IgD-negative memory B cell (primary cell): ENCODE data around the gene DERL3. TPM values are rescaled to one million over a fixed set of nuclear protein-coding genes. Genes with fewer than 3 reads are reported as not detected.
"Not testable (repeated sequence)": the region's sequence is repeated elsewhere in the genome, so short reads cannot be mapped to it uniquely, and the experiment has no call there.

Experiments
- H3K27ac Mint-ChIP-seq, 3 donors: one replicate each; pipeline ENCODE4 v1.8.0; 2020 to 2022; ENCODE audit warnings: mild to moderate bottlenecking in 3 of 3, mixed read lengths in 3 of 3, moderate library complexity in 1 of 3
- H3K27me3 Mint-ChIP-seq: one replicate; pipeline ENCODE4 v1.8.0; 2021; ENCODE audit warnings: mixed read lengths
- H3K36me3 Mint-ChIP-seq: one replicate; pipeline ENCODE4 v1.8.0; 2020; ENCODE audit warnings: mild to moderate bottlenecking, mixed read lengths
- H3K4me1 Mint-ChIP-seq, 3 donors: one replicate each; pipeline ENCODE4 v1.8.0; 2020 to 2022; ENCODE audit warnings: mixed read lengths in 3 of 3, mild to moderate bottlenecking in 1 of 3
- H3K4me3 Mint-ChIP-seq, 4 donors: one replicate each; pipeline ENCODE4 v1.8.0; 2020 to 2022; ENCODE audit warnings: mild to moderate bottlenecking in 4 of 4, mixed read lengths in 4 of 4, moderate library complexity in 3 of 4
- H3K9me3 Mint-ChIP-seq, 3 donors: one replicate each; pipeline ENCODE4 v1.8.0; 2020 to 2021; ENCODE audit warnings: mixed read lengths in 3 of 3, mild to moderate bottlenecking in 1 of 3
- polyA plus RNA-seq: library from polyadenylated mRNA; unstranded; fragments of 300-500 nt; fragmentation: Illumina TruSeq; gene quantifications from one replicate; pipeline ENCODE4 v1.2.3, GENCODE V29; 2021

DERL3 gene
- polyA plus RNA-seq = 49.4 TPM

GRCh38 chr22:23838681-23839468 is at the start of gene DERL3:
Gene DERL3 (minus strand): TSS chr22:23839006. CDS start chr22:23838987, 19 bp downstream.
- Mint-ChIP-seq H3K27ac (peak within 1 kb of the TSS; percentile 89 to 99 (median 96)), H3K27me3 (peaks cover 1% of the 10 kb centered on the region), H3K4me3 (peak within 1 kb of the TSS; percentile 73 to 99 (median 90)), H3K4me1 (peaks cover 40 to 60% (median 55%) of the 10 kb centered on the region in 3 donors), H3K36me3 (peaks cover 1% of the 10 kb centered on the region), H3K9me3 (no peaks in the 10 kb centered on the region)

GRCh38 chr22:23884140-23884539 is 45.3 kb upstream of the DERL3 start:
- H3K9me3 Mint-ChIP-seq = no peaks in the 10 kb centered on the region
- H3K27ac Mint-ChIP-seq = no peak overlapping the region
- H3K27me3 Mint-ChIP-seq = no peaks in the 10 kb centered on the region
- peaks cover 5% of the 10 kb centered on the region for H3K36me3 Mint-ChIP-seq
- H3K4me1 Mint-ChIP-seq = no peaks in the 10 kb centered on the region
- H3K4me3 Mint-ChIP-seq = no peak overlapping the region

- H3K36me3 Mint-ChIP-seq = peaks cover 5% of the 10 kb centered on the region
- no peaks in the 10 kb centered on the region for H3K4me1 Mint-ChIP-seq
- H3K27me3 Mint-ChIP-seq = no peaks in the 10 kb centered on the region
- H3K9me3 Mint-ChIP-seq = no peaks in the 10 kb centered on the region
- no peak overlapping the region for H3K27ac Mint-ChIP-seq
- H3K4me3 Mint-ChIP-seq = no peak overlapping the region
These were observed 44.9 kb upstream of the DERL3 start for GRCh38 chr22:23883658-23884057.

GRCh38 chr22:23882370-23882769 is 43.6 kb upstream of the DERL3 start:
- Mint-ChIP-seq H3K4me1 (no peaks in the 10 kb centered on the region), H3K27me3 (no peaks in the 10 kb centered on the region), H3K36me3 (peaks cover 4% of the 10 kb centered on the region), H3K27ac (no peak overlapping the region), H3K9me3 (no peaks in the 10 kb centered on the region), H3K4me3 (no peak overlapping the region)

- Mint-ChIP-seq H3K9me3 (no peaks in the 10 kb centered on the region), H3K4me1 (no peaks in the 10 kb centered on the region), H3K27me3 (no peaks in the 10 kb centered on the region), H3K27ac (no peak overlapping the region), H3K4me3 (no peak overlapping the region), H3K36me3 (peaks cover 4% of the 10 kb centered on the region)
These were observed 39.4 kb upstream of the DERL3 start for GRCh38 chr22:23878219-23878618.

GRCh38 chr22:23877566-23877965 is 38.8 kb upstream of the DERL3 start:
- Mint-ChIP-seq H3K9me3 (no peaks in the 10 kb centered on the region), H3K27ac (no peak overlapping the region), H3K27me3 (no peaks in the 10 kb centered on the region), H3K36me3 (peaks cover 4% of the 10 kb centered on the region), H3K4me3 (no peak overlapping the region), H3K4me1 (no peaks in the 10 kb centered on the region)

GRCh38 chr22:23875801-23876200 is 37.0 kb upstream of the DERL3 start:
- H3K9me3 Mint-ChIP-seq = no peaks in the 10 kb centered on the region
- H3K27ac Mint-ChIP-seq = no peak overlapping the region
- peaks cover 2% of the 10 kb centered on the region for H3K36me3 Mint-ChIP-seq

GRCh38 chr22:23874871-23875270 is 36.1 kb upstream of the DERL3 start:
- H3K36me3 Mint-ChIP-seq = peaks cover 5% of the 10 kb centered on the region
- H3K27me3 Mint-ChIP-seq = no peaks in the 10 kb centered on the region
- H3K27ac Mint-ChIP-seq = no peak overlapping the region
- H3K4me3 Mint-ChIP-seq = no peak overlapping the region
- no peaks in the 10 kb centered on the region for H3K4me1 Mint-ChIP-seq
- H3K9me3 Mint-ChIP-seq = no peaks in the 10 kb centered on the region

More at GRCh38 chr22:23875801-23876200, 37.0 kb upstream of the DERL3 start:
- Mint-ChIP-seq H3K27me3 (no peaks in the 10 kb centered on the region), H3K4me1 (no peaks in the 10 kb centered on the region), H3K4me3 (no peak overlapping the region)

GRCh38 chr22:23868580-23868979 is 29.8 kb upstream of the DERL3 start:
- Mint-ChIP-seq H3K27ac (no peak overlapping the region), H3K36me3 (peaks cover 5% of the 10 kb centered on the region), H3K4me3 (no peak overlapping the region)

GRCh38 chr22:23864499-23865154 is 25.8 kb upstream of the DERL3 start:
- not testable (repeated sequence) for H3K4me3 Mint-ChIP-seq, H3K9me3 Mint-ChIP-seq, H3K36me3 Mint-ChIP-seq, H3K27me3 Mint-ChIP-seq, H3K27ac Mint-ChIP-seq, H3K4me1 Mint-ChIP-seq

More at GRCh38 chr22:23868580-23868979, 29.8 kb upstream of the DERL3 start:
- Mint-ChIP-seq H3K9me3 (no peaks in the 10 kb centered on the region), H3K27me3 (no peaks in the 10 kb centered on the region), H3K4me1 (no peaks in the 10 kb centered on the region)

- H3K27me3 Mint-ChIP-seq = no peaks in the 10 kb centered on the region
- peak overlapping the region in 3 of 4 donors; percentile 21 to 87 (median 47) for H3K4me3 Mint-ChIP-seq
- H3K36me3 Mint-ChIP-seq = peaks cover 2% of the 10 kb centered on the region
- H3K27ac Mint-ChIP-seq = peak overlapping the region in 2 of 3 donors; percentile 11 to 61
- H3K4me1 Mint-ChIP-seq = peaks cover 5 to 15% (median 10%) of the 10 kb centered on the region in 3 donors
- no peaks in the 10 kb centered on the region for H3K9me3 Mint-ChIP-seq
These were observed 23.3 kb upstream of the DERL3 start for GRCh38 chr22:23862103-23862502.

GRCh38 chr22:23860187-23860586 is 21.4 kb upstream of the DERL3 start:
- not testable (repeated sequence) for H3K36me3 Mint-ChIP-seq, H3K4me3 Mint-ChIP-seq, H3K27me3 Mint-ChIP-seq, H3K9me3 Mint-ChIP-seq, H3K27ac Mint-ChIP-seq
- H3K4me1 Mint-ChIP-seq = peaks cover 5 to 21% (median 12%) of the 10 kb centered on the region in 3 donors

- Mint-ChIP-seq H3K4me1 (peaks cover 5 to 21% (median 12%) of the 10 kb centered on the region in 3 donors), H3K27ac (no peak overlapping the region), H3K36me3 (no peaks in the 10 kb centered on the region), H3K27me3 (no peaks in the 10 kb centered on the region), H3K4me3 (peak overlapping the region; percentile 21 to 92 (median 72)), H3K9me3 (no peaks in the 10 kb centered on the region)
These were observed 20.4 kb upstream of the DERL3 start for GRCh38 chr22:23859201-23859600.

GRCh38 chr22:23858484-23858815 is 19.6 kb upstream of the DERL3 start:
- H3K9me3 Mint-ChIP-seq = no peaks in the 10 kb centered on the region
- H3K27me3 Mint-ChIP-seq = no peaks in the 10 kb centered on the region
- no peaks in the 10 kb centered on the region for H3K36me3 Mint-ChIP-seq
- H3K4me1 Mint-ChIP-seq = peaks cover 5 to 21% (median 12%) of the 10 kb centered on the region in 3 donors
- peak overlapping the region; percentile 89 to 96 (median 96) for H3K27ac Mint-ChIP-seq
- H3K4me3 Mint-ChIP-seq = peak overlapping the region; percentile 91 to 99 (median 95)

- Mint-ChIP-seq H3K36me3 (no peaks in the 10 kb centered on the region), H3K27ac (peak within 1 kb of the TSS; percentile 89 to 96 (median 96)), H3K4me1 (peaks cover 5 to 17% (median 12%) of the 10 kb centered on the region in 3 donors), H3K9me3 (no peaks in the 10 kb centered on the region), H3K4me3 (peak within 1 kb of the TSS; percentile 91 to 99 (median 95)), H3K27me3 (no peaks in the 10 kb centered on the region)
These were observed 19.0 kb upstream of the DERL3 start, which contains the start of gene SLC2A11 for GRCh38 chr22:23857606-23858483. Gene SLC2A11 (plus strand): TSS chr22:23857875. CDS start chr22:23858000, 125 bp downstream.
